GM10248 (cell line): ENCODE data around the gene FAM184A.

Source experiments
- CTCF ChIA-PET: fragments of 300-600 bp; sonication (Branson Sonifier 250); formaldehyde crosslinking; extraction: SDS; loops from one replicate; lab custom pipeline; 2021; ENCODE audit warnings: antibody characterized with exemption; lab: Yijun Ruan, JAX
- POLR2A ChIA-PET: fragments of 350-650 bp; sonication (Branson Sonifier 250); formaldehyde crosslinking; extraction: SDS; loops from one replicate; lab custom pipeline; 2020; ENCODE audit warnings: antibody characterized with exemption; lab: Yijun Ruan, JAX
- DNase-seq: peaks from one replicate; pipeline ENCODE4 v3.0.0; 2012; ENCODE audit errors: extremely low spot score
- CTCF ChIP-seq: IDR thresholded peaks from 2 replicates; pipeline ENCODE4 v1.5.1; 2012; ENCODE audit warnings: mild to moderate bottlenecking, low read depth; ENCODE audit errors: extremely low read depth, missing control alignments, control extremely low read depth

FAM184A gene

GRCh38 chr6:119044255-119044654, 34.2 kb downstream of the FAM184A start:
- no peak for DNase-seq
- CTCF ChIA-PET, result no interaction called here

GRCh38 chr6:119043783-119044182, 34.7 kb downstream of the FAM184A start:
- TF ChIP-seq CTCF, result no peak
- DNase-seq, result no peak
- POLR2A ChIA-PET, result no interaction called here
- CTCF ChIA-PET, result no interaction called here

More at GRCh38 chr6:119044255-119044654, 34.2 kb downstream of the FAM184A start:
- no peak for TF ChIP-seq CTCF
- POLR2A ChIA-PET, result no interaction called here

DNA sequence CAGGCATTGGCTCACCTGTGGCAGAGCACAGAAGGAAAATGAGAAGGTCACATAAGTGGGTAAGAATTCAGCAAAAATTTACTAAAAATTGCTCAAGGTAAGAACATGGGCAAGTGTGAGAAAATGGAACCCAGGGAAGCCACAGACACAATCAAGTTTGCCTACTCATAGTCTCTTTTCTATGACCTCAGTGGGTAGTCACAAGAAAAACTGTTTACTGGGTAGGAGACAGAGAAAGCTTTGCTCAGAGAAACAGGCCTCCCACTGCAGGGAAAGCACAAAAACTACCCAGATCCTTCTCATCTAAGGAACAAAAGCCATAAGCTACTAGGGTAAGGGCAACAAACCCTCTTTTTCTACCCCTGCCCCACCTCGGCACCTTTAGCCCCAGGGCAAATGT, 35.2 kb downstream of the FAM184A start:
- ChIA-PET POLR2A (no interaction called here), CTCF (no interaction called here)
- TF ChIP-seq CTCF, result no peak
- DNase-seq, result no peak

GRCh38 chr6:119040636-119041035, 37.8 kb downstream of the FAM184A start:
- DNase-seq, result no peak
- TF ChIP-seq CTCF, result no peak
- POLR2A ChIA-PET, result no interaction called here
- CTCF ChIA-PET, result interaction anchor here (1.5 kb wide), 1 partner anchor 17 kb away, joined by 3 read pairs; no protein-coding TSS in a partner anchor

DNA sequence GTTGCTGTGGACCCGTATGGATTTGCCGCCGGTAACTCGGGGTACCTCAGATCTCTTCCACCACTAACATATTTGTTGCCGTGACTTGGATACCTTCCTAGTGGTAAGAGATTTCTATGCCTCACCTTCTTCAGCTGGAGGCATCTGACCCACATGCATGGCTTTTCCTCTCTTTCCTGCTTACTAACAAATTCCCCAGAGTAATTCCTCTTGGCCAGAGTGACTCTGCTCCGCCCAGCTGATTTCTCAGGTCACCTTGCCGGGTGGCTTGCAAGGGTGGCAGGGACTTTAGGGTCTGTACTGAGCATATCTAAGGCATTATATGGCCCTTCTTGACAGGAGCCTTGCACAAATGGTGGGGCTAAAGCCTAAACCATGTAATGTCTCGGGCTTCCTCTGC, 38.2 kb downstream of the FAM184A start:
- CTCF ChIA-PET, result interaction anchor here (1.5 kb wide), 1 partner anchor 16 kb away, joined by 3 read pairs; no protein-coding TSS in a partner anchor
- no peak for DNase-seq
- POLR2A ChIA-PET, result no interaction called here
- no peak for TF ChIP-seq CTCF

- ChIA-PET CTCF (no interaction called here), POLR2A (no interaction called here)
- DNase-seq, result no peak
- no peak for TF ChIP-seq CTCF
Observed at GRCh38 chr6:119037941-119038623, 40.4 kb downstream of the FAM184A start.
